GM12892 (cell line): Measurements from ENCODE around the gene JAK3.
A peak's percentile ranks its signal among the peaks of the same experiment; 100 is the strongest.
"Not testable (repeated sequence)": the region's sequence is repeated elsewhere in the genome, so short reads cannot be mapped to it uniquely, and the experiment has no call there.

Experiments used
- DNase-seq: peaks from one replicate; pipeline ENCODE4 v3.0.0; 2011; ENCODE audit not compliant: insufficient read length
- FAIRE-seq: peaks from 2 replicates; lab custom pipeline; 2011; peaks lifted over from hg19 to GRCh38; lab: Jason Lieb, UNC
- POLR2A ChIP-seq: IDR thresholded peaks from 2 replicates; pipeline ENCODE4 v1.6.1; 2011; ENCODE audit warnings: low read depth, low read length, control low read depth
- POLR2AphosphoS5 ChIP-seq: IDR thresholded peaks from 2 replicates; pipeline ENCODE4 v1.6.1; 2011; ENCODE audit warnings: low read depth, low read length, control low read depth
- TAF1 ChIP-seq: IDR thresholded peaks from 2 replicates; pipeline ENCODE4 v1.6.1; 2011; ENCODE audit warnings: low read depth, mild to moderate bottlenecking, control low read depth, low read length, borderline replicate concordance

JAK3 gene

GRCh38 chr19:17778251-17778967, 69.4 kb downstream of the JAK3 start:
- DNase-seq (no peak), FAIRE-seq (no peak)
- TF ChIP-seq POLR2AphosphoS5 (no peak), POLR2A (no peak), TAF1 (no peak)

GRCh38 chr19:17777840-17778239, 69.9 kb downstream of the JAK3 start:
- not testable (repeated sequence) for FAIRE-seq, DNase-seq

GRCh38 chr19:17775991-17776803, 71.6 kb downstream of the JAK3 start:
- DNase-seq = peak; percentile 79
- peak; percentile 92 for FAIRE-seq
- no peak for TF ChIP-seq TAF1
- no peak for TF ChIP-seq POLR2A
- TF ChIP-seq POLR2AphosphoS5 = no peak; the same call in 1 of the 2 replicates

GRCh38 chr19:17775245-17775927, 72.4 kb downstream of the JAK3 start:
- no peak for FAIRE-seq
- no peak for DNase-seq
- TF ChIP-seq TAF1 (no peak), POLR2A (no peak), POLR2AphosphoS5 (no peak)
